Measurements from ENCODE around the gene SLC17A5.
"Not testable (repeated sequence)": the region's sequence is repeated elsewhere in the genome, so short reads cannot be mapped to it uniquely, and the experiment has no call there.

Gene SLC17A5

GRCh38 chr6:73565767-73566485, 87.9 kb downstream of the SLC17A5 start:
- DNase-seq, result no peak

GRCh38 chr6:73564578-73565345, 89.0 kb downstream of the SLC17A5 start:
- no peak for DNase-seq

GRCh38 chr6:73562558-73562957, 91.2 kb downstream of the SLC17A5 start:
- no peak for DNase-seq

- DNase-seq, result no peak
Observed at GRCh38 chr6:73560853-73561407, 92.9 kb downstream of the SLC17A5 start.

- no peak for DNase-seq
Observed at GRCh38 chr6:73560182-73560732, 93.5 kb downstream of the SLC17A5 start.

- DNase-seq, result not testable (repeated sequence)
Observed at GRCh38 chr6:73559399-73559794, 94.4 kb downstream of the SLC17A5 start.

GRCh38 chr6:73558624-73559398, 95.0 kb downstream of the SLC17A5 start:
- DNase-seq, result no peak

GRCh38 chr6:73556836-73557235, 97.0 kb downstream of the SLC17A5 start:
- DNase-seq, result no peak

- DNase-seq, result not testable (repeated sequence)
Observed at GRCh38 chr6:73555380-73555949, 98.3 kb downstream of the SLC17A5 start.

GRCh38 chr6:73551115-73551514, 102.7 kb downstream of the SLC17A5 start:
- DNase-seq, result not testable (repeated sequence)

- DNase-seq, result no peak
Observed at GRCh38 chr6:73548458-73549446, 105.0 kb downstream of the SLC17A5 start.

GRCh38 chr6:73547036-73547435, 106.8 kb downstream of the SLC17A5 start:
- no peak for DNase-seq

Measured in NCI-H524 (cell line).